Cortex of kidney (tissue), 1 donor: ENCODE results near the gene FOXJ3.
"Not testable (repeated sequence)": the region's sequence is repeated elsewhere in the genome, so short reads cannot be mapped to it uniquely, and the experiment has no call there.

ENCODE experiments used
- DNase-seq: peaks from one replicate; lab custom pipeline; 2025; lab: John Stamatoyannopoulos, UW

Gene FOXJ3

GRCh38 chr1:42251042-42251441 lies 84.0 kb downstream of the FOXJ3 start:
- no peak for DNase-seq

DNA sequence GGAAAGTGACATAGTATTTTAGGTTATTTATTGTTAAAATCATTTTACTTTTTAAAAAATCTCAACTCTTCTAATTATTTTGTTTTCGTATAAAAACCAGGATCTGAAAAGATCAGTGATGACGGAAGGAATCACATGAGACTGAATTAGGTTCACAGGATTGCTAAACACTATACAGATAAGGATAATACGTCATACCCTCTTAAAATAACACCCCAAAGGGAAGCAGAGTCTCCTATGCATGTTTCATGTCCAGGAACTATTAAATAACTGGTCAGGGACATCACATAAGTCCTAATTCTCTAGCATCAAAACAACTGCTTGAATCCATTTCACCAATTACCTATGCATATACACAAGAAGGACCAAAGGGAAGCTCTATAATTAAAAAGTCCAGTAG lies 84.9 kb downstream of the FOXJ3 start:
- no peak for DNase-seq

- no peak for DNase-seq
Measured at GRCh38 chr1:42240966-42241755, 93.9 kb downstream of the FOXJ3 start.

GRCh38 chr1:42239555-42239954 lies 95.5 kb downstream of the FOXJ3 start:
- no peak for DNase-seq

GRCh38 chr1:42239041-42239440 lies 96.0 kb downstream of the FOXJ3 start:
- no peak for DNase-seq

- no peak for DNase-seq
Measured at GRCh38 chr1:42231253-42231652, 103.8 kb downstream of the FOXJ3 start.

DNA sequence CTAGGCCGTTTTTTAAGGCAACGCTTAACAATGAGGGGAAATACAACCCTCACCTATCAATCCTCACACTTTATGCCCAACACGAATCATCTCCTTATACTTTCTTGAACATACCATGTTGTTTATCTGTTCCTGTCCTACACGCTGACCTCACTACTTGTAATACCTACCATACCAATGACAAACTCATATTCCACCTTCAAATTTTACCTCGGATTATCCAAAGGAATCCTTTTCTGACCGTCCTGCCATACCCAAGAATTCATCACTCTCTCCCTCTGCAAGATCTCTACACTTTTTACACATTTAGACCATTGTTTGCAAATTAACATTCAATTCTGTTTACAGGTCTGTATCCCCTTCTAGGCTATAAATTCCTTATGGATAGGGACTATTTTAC lies 106.1 kb downstream of the FOXJ3 start:
- DNase-seq, result no peak

GRCh38 chr1:42223036-42223435 lies 112.0 kb downstream of the FOXJ3 start:
- DNase-seq, result no peak

DNA sequence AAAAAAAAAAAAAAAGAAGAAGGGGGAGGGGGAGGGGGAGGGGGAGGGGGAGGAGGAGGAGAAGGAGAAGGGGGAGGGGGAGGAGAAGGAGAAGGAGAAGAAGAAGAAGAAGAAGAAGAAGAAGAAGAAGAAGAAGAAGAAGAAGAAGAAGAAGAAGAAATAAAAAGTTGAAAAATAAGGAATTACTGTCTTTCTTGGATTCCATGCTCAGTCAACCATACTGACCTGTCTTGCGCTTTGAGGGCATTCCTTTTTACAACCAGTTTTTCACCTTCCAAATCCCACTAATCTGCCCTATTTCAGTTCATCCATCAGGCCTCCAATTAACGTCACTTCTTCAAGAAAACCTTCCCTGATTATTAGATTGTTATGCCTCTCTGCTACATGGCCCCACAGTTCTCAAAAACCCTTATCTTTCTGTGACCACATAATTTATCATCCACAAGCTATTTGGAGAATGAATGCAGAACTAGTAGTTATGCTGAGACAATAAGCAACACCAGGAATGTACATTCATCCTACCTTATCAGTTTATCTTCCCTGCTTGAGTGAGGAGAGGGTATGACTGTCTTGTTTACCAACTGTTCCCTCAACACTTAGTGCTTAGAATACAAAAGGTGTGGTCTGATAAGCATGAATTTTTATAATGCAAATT lies 113.0 kb downstream of the FOXJ3 start:
- DNase-seq, result no peak

GRCh38 chr1:42221456-42221855 lies 113.6 kb downstream of the FOXJ3 start:
- no peak for DNase-seq

DNA sequence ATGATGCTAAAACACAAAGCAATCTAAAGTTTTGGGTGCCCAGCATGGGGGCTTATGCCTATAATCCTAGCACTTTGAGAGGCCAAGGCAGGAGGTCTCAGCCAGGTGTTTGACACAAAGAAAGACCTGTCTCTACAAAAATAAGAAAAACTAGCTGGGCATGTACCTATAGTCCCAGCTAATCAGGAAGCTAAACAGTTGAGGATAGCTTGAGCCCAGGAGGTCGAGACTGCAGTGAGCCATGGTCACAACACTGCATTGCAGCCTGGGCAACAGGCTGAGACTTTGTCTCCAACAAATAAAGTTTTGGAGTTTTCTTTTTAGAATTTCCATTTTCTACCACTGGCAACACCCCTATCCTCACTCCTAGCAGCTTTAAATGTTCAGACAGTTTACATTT lies 115.4 kb downstream of the FOXJ3 start:
- DNase-seq, result no peak

DNA sequence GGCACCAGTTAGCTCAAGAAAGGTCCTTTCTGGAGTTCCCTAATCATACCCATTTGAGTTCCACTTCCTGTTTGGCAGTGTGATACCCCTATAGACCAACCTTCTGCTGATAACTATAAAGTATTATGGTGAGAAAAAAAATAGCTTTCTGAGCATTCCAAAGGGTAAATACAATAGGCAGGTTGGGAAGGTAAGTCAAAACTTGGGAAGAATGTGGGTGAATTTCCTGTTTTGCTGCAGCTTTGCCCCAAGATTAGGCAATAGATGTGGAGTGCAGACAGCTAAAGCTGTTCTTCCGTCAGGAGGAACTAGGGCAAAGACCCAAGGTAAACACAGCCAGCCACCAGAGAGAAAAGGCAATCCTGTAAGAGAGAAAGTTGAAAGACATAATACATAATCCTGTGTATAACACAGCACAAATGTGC lies 120.6 kb downstream of the FOXJ3 start:
- DNase-seq, result no peak

- DNase-seq, result no peak
Measured at GRCh38 chr1:42211224-42211623, 123.8 kb downstream of the FOXJ3 start.

DNA sequence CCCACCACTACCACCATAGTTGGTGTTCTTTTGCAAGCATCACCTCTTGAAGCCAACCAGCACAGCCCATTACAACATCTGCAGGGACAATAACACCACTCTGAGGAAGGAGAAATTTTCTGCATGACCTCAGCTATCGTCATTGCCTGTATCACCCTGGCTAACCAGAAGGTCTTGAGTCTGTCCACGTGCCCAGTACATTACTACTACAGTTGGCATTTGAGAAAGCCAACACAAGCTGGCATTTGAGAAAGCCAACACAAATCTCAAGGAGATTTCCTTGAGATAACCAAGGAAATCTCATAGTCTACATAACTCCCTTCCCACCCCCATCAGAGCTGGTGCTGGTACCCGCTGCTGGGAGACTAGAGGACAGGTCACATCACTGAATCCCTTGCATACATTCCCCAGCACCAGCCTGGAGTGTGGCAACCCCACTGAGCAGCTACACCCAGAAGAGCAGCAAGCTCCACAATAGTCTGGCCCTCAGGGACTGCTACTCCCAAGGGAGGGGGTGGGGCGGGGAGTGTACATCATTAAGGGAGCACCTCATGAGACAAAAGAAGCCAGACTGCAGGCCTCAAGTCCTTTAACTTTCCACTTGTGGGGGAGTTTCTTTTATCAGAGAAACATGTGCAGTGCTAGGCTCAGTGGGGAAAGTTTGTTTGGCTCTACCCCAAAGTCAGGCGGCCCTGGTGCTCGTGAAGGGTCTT lies 124.5 kb downstream of the FOXJ3 start:
- DNase-seq, result no peak

DNA sequence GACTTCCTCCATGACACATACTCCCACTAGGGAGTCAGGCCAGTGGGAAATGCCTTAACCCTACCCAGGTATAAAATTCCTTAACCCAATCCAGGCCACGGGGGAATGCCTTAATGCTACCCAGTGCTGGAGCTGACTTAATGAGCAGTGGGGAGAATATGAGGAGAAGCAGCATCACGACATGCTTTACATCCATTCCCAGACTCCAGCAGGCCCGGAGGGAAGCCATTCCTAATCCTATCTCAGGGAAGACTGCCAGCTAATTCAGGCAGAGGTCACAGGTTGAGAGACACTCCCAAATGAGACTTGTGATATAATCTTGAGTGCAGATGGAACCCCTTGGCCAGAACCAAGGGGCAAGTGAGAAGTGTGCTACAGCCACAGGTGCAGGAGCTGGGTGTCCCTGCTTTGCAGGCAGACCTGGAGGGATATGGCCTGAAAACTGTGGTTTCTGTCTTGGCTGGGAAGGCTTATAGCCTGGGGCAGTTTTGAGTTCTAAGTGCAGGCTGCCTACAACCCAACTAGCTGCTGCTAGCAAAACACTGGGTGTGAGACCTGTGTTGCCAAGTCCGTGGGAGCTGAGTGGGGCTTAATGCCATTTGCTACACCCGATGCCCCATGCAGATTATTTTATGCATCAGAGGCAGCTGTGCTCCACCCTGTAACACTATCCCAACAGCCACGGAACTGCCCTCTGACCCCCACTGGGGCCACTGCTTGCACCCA lies 125.3 kb downstream of the FOXJ3 start:
- DNase-seq, result no peak

DNA sequence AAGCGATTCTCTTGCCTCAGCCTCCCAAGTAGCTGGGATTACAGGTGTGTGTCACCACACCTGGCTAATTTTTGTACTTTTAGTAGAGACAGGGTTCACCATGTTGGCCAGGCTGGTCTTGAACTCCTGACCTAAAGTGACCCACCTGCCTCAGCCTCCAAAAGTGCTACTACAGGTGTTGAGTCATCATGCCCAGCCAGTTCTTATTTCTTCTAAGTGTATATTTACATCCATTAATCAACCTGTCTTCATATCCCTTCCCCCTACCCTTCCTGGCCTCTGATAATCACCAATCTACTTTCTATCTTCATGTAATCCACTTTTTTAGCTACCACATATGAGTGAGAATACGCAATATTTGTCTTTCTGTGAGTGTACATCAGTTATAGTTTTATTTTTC lies 128.1 kb downstream of the FOXJ3 start:
- DNase-seq, result not testable (repeated sequence)

DNA sequence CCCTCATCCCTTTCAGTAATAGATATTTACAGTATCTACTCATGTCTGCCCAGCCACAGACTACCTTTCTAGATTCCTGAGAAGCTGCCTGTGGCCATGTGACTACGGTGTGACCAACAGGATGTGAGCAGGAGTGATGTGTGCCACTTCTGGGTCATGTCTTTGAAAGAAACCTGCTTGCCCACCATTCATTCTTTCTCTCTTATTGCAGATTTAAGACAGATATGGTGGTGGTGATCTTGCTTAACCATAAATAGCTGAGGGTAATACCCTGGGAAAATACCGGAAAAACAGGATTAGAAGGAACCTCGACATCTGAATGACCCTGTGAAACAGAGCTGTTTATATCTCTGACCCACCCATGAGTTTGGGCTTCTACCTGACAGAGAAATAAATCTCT lies 128.9 kb downstream of the FOXJ3 start:
- no peak for DNase-seq

DNA sequence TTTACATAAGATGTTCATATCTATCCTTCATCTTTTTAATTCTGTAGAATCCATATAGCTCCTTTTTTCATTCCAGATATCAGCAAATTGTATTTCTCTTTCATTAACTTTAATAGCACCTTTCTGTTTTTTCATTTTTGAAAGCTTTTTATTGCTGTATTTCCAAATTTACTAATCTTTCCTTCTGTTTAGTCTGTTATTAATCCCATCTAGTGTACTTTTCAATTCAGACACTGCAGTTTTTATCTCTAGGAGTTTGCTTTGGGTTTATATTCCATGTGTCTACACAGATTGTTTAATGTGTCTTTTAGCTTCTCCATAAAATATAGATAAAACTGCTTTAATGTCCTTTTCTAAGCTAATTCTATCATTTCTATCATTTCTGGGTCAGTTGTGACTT lies 133.0 kb downstream of the FOXJ3 start:
- DNase-seq, result no peak

GRCh38 chr1:42198251-42198650 lies 136.8 kb downstream of the FOXJ3 start:
- DNase-seq, result no peak

DNA sequence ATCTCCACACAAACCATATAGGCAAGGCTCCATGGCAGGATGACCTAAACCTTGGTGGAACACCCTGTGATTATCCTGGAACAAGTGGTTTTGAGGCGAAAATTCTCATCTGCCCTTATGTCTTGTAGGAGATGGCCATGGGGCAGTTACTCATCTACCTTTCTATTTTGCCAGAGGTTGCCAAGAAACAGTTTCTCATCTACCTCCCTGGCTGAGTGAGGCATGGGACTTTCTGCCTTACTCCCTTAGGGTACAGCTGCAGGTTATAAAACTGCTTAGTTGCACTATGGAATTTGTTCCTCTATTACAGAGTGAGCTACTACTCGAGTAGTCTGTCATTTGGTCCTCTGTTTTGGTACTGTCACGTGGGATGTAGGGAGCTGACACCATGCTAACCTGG lies 139.2 kb downstream of the FOXJ3 start:
- no peak for DNase-seq

DNA sequence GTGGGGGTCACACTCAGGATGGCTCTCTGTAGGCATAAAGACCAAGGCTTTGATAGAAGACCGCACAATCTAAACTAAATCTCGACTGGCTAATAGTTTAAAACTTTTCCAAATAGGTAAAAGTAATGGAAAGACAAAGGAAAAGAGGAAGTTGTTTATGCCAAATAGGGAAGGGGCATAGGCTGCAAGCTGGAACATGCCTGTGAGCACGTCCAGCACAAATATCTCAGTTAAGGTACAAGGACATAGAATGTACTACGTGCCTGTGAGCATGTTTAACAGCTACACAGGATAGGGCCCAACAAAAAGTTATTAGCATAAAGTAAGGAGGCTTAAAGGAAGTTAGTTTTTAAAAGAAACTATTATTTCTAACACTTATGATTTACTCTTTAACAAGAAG lies 142.9 kb downstream of the FOXJ3 start:
- DNase-seq, result no peak

- no peak for DNase-seq
Measured at GRCh38 chr1:42191319-42191718, 143.7 kb downstream of the FOXJ3 start.
